GM23338 (cell line): ENCODE results near the gene SLN. TPM values are rescaled to one million over a fixed set of nuclear protein-coding genes. Genes with fewer than 3 reads are reported as not detected.

Experiments
- ATAC-seq: fragments of 200-7000 bp; cut with Tn5 transposase; 3 replicates; pipeline ENCODE4 v1.9.1; 2020
- DNase-seq: peaks from one replicate; pipeline ENCODE4 v3.0.0-alpha.2; 2015; ENCODE audit warnings: low spot score
- H2AFZ ChIP-seq: fragments of 200-600 bp; sonication (generic); 2 replicates; pipeline ENCODE4 v1.8.0; 2016; ENCODE audit warnings: antibody characterized with exemption, mild to moderate bottlenecking, moderate library complexity
- H3F3A ChIP-seq: fragments of 200-600 bp; sonication (generic); replicated peaks from 2 replicates; pipeline ENCODE4 v1.8.0; 2017; ENCODE audit warnings: antibody characterized with exemption, mixed run types, low read depth
- H3K27ac ChIP-seq: fragments of 200-600 bp; sonication (generic); 2 replicates; pipeline ENCODE4 v1.6.1; 2016; ENCODE audit warnings: low read depth
- H3K27me3 ChIP-seq: fragments of 200-600 bp; sonication (generic); 2 replicates; pipeline ENCODE4 v1.8.0; 2016; ENCODE audit warnings: mild to moderate bottlenecking, mixed run types, moderate library complexity; ENCODE audit not compliant: insufficient read depth
- H3K36me3 ChIP-seq: fragments of 200-600 bp; sonication (generic); 2 replicates; pipeline ENCODE4 v1.8.0; 2016; ENCODE audit warnings: mild to moderate bottlenecking; ENCODE audit not compliant: insufficient read depth
- H3K4me1 ChIP-seq: fragments of 200-600 bp; sonication (generic); 2 replicates; pipeline ENCODE4 v1.8.0; 2016; ENCODE audit warnings: mild to moderate bottlenecking, moderate library complexity; ENCODE audit not compliant: insufficient read depth
- H3K4me2 ChIP-seq: fragments of 200-600 bp; sonication (generic); 2 replicates; pipeline ENCODE4 v1.7.1; 2017; ENCODE audit warnings: mixed run types
- H3K4me3 ChIP-seq: fragments of 200-600 bp; sonication (generic); 2 replicates; pipeline ENCODE4 v1.6.1; 2016; ENCODE audit warnings: mixed run types
- H3K79me2 ChIP-seq: fragments of 200-600 bp; sonication (generic); replicated peaks from 2 replicates; pipeline ENCODE4 v1.8.0; 2017; ENCODE audit warnings: mild to moderate bottlenecking; ENCODE audit not compliant: insufficient read depth
- H3K9me2 ChIP-seq: fragments of 200-600 bp; sonication (generic); 2 replicates; pipeline ENCODE4 v1.8.0; 2017; ENCODE audit not compliant: insufficient read depth
- H4K20me1 ChIP-seq: fragments of 200-600 bp; sonication (generic); replicated peaks from 2 replicates; pipeline ENCODE4 v1.8.0; 2017; ENCODE audit warnings: mild to moderate bottlenecking; ENCODE audit not compliant: insufficient read depth
- H3K27ac Mint-ChIP-seq: 2 replicates; pipeline ENCODE4 v1.8.0; 2020; ENCODE audit warnings: inconsistent platforms, mild to moderate bottlenecking, moderate library complexity, mixed read lengths
- H3K27me3 Mint-ChIP-seq: 3 replicates; pipeline ENCODE4 v1.8.0; 2022; ENCODE audit warnings: low read depth, mild to moderate bottlenecking, moderate library complexity, mixed read lengths, inconsistent platforms; ENCODE audit not compliant: insufficient read depth, poor library complexity
- H3K36me3 Mint-ChIP-seq: 3 replicates; pipeline ENCODE4 v1.8.0; 2021; ENCODE audit warnings: low read depth, mild to moderate bottlenecking, inconsistent platforms, moderate library complexity, mixed read lengths
- H3K4me1 Mint-ChIP-seq: 3 replicates; pipeline ENCODE4 v1.8.0; 2020; ENCODE audit warnings: mild to moderate bottlenecking, inconsistent platforms, mixed read lengths
- H3K4me3 Mint-ChIP-seq: 3 replicates; pipeline ENCODE4 v1.8.0; 2021; ENCODE audit warnings: moderate library complexity, mild to moderate bottlenecking, inconsistent platforms, mixed read lengths
- H3K9me3 Mint-ChIP-seq: 3 replicates; pipeline ENCODE4 v1.8.0; 2020; ENCODE audit warnings: moderate library complexity, mild to moderate bottlenecking, inconsistent platforms, mixed read lengths
- CREB1 ChIP-seq: fragments of 250-450 bp; sonication (Bioruptor Pico); IDR thresholded peaks from 2 replicates; pipeline ENCODE4 v1.5.0; 2020; ENCODE audit warnings: low read depth, mild to moderate bottlenecking, moderate library complexity
- ETS1 ChIP-seq: IDR thresholded peaks from 2 replicates; pipeline ENCODE4 v1.6.1; 2016; ENCODE audit warnings: antibody characterized with exemption
- EZH2 ChIP-seq: fragments of 200-600 bp; sonication (generic); IDR thresholded peaks from one replicate; pipeline ENCODE4 v1.8.0; 2017; ENCODE audit warnings: antibody characterized with exemption, mild to moderate bottlenecking, low read depth; ENCODE audit not compliant: unreplicated experiment
- EZH2phosphoT487 ChIP-seq: fragments of 200-600 bp; sonication (generic); IDR thresholded peaks from one replicate; pipeline ENCODE4 v1.8.1; 2018; ENCODE audit warnings: antibody characterized with exemption; ENCODE audit not compliant: unreplicated experiment
- NANOG ChIP-seq: IDR thresholded peaks from 2 replicates; pipeline ENCODE4 v1.6.1; 2016; ENCODE audit warnings: antibody characterized with exemption, borderline replicate concordance
- POLR2AphosphoS5 ChIP-seq: IDR thresholded peaks from 2 replicates; pipeline ENCODE4 v1.6.1; 2016; ENCODE audit warnings: antibody characterized with exemption, low read depth
- STAT1 ChIP-seq: IDR thresholded peaks from one replicate; pipeline ENCODE4 v1.6.1; 2016; ENCODE audit warnings: antibody characterized with exemption; ENCODE audit not compliant: unreplicated experiment
- ZNF114 ChIP-seq: fragments of 250-450 bp; sonication (Bioruptor Pico); IDR thresholded peaks from 2 replicates; pipeline ENCODE4 v1.5.0; 2020; ENCODE audit warnings: mild to moderate bottlenecking, moderate library complexity
- ZNF331 ChIP-seq: fragments of 250-450 bp; sonication (Bioruptor Pico); IDR thresholded peaks from 2 replicates; pipeline ENCODE4 v1.5.0; 2020; ENCODE audit warnings: low read depth, mild to moderate bottlenecking, moderate library complexity
- ZNF462 ChIP-seq: fragments of 250-450 bp; sonication (Bioruptor Pico); IDR thresholded peaks from 2 replicates; pipeline ENCODE4 v1.5.0; 2020; ENCODE audit warnings: mild to moderate bottlenecking, moderate library complexity
- polyA plus RNA-seq: library from polyadenylated mRNA; unstranded; fragments of >200 nt; fragmentation: Nextera tagmentation; extraction: Ambion mirVana; gene quantifications from 2 replicates; pipeline ENCODE4 v1.2.1, GENCODE V29; 2016
- total RNA-seq: library from RNA; depleted of rRNA; stranded (reverse); fragments of >200 nt; shearing (Covaris generic); gene quantifications from 2 replicates; pipeline ENCODE4 v1.2.3, GENCODE V29; 2014
- TF ChIP-seq, protein P1 (sequence below), 2 experiments: fragments of 200-600 bp in 1 of 2; sonication (generic) in 1 of 2; conservative IDR thresholded peaks; 2 replicates each; pipeline versions ENCODE4 v1.5.1 to v1.6.1; 2016 to 2017; ENCODE audit warnings: antibody characterized with exemption in 2 of 2, low read depth in 2 of 2, mild to moderate bottlenecking in 2 of 2, moderate library complexity in 1 of 2

The SLN gene
- total and polyA plus RNA-seq, 2 experiments from 2014 or later, result not detected

GRCh38 chr11:107683061-107683460 lies 28.8 kb downstream of the SLN start:
- Mint-ChIP-seq H3K36me3 (no peaks in the 10 kb centered on the region), H3K27me3 (no peaks in the 10 kb centered on the region)
- no peak for ATAC-seq

More at GRCh38 chr11:107683061-107683460, 28.8 kb downstream of the SLN start:
- no peak for DNase-seq
- Histone ChIP-seq H3K4me3 (no peak overlapping the region), H3K27ac (no peak overlapping the region), H3F3A (no peaks in the 10 kb centered on the region), H3K27me3 (no peaks in the 10 kb centered on the region), H3K4me1 (no peaks in the 10 kb centered on the region), H3K79me2 (no peaks in the 10 kb centered on the region), H2AFZ (no peak overlapping the region), H3K4me2 (no peak overlapping the region), H4K20me1 (no peaks in the 10 kb centered on the region), H3K9me2 (no peaks in the 10 kb centered on the region), H3K36me3 (no peaks in the 10 kb centered on the region; the same call in 1 of the 2 replicates)
- H3K4me3 Mint-ChIP-seq, result no peak overlapping the region
- TF ChIP-seq EZH2 (no peak), STAT1 (no peak), ZNF331 (CRISPR knock-in tag) (no peak), ETS1 (no peak), ZNF114 (no peak), EZH2phosphoT487 (no peak), POLR2AphosphoS5 (no peak), CREB1 (CRISPR knock-in tag) (no peak), ZNF462 (CRISPR knock-in tag) (no peak), NANOG (no peak)
- TF ChIP-seq, protein P1, sequence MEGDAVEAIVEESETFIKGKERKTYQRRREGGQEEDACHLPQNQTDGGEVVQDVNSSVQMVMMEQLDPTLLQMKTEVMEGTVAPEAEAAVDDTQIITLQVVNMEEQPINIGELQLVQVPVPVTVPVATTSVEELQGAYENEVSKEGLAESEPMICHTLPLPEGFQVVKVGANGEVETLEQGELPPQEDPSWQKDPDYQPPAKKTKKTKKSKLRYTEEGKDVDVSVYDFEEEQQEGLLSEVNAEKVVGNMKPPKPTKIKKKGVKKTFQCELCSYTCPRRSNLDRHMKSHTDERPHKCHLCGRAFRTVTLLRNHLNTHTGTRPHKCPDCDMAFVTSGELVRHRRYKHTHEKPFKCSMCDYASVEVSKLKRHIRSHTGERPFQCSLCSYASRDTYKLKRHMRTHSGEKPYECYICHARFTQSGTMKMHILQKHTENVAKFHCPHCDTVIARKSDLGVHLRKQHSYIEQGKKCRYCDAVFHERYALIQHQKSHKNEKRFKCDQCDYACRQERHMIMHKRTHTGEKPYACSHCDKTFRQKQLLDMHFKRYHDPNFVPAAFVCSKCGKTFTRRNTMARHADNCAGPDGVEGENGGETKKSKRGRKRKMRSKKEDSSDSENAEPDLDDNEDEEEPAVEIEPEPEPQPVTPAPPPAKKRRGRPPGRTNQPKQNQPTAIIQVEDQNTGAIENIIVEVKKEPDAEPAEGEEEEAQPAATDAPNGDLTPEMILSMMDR (conservative IDR thresholded peaks at IDR 0.05; ENCODE audit: low read depth in 2 of 2), result no peak
- no peaks in the 10 kb centered on the region for H3K9me3 Mint-ChIP-seq
- H3K4me1 Mint-ChIP-seq, result peaks cover 3% of the 10 kb centered on the region; the same call in 2 of the 3 replicates
- no peak overlapping the region for H3K27ac Mint-ChIP-seq
